ENCODE results near the gene ANGPTL5.

Gene ANGPTL5

DNA sequence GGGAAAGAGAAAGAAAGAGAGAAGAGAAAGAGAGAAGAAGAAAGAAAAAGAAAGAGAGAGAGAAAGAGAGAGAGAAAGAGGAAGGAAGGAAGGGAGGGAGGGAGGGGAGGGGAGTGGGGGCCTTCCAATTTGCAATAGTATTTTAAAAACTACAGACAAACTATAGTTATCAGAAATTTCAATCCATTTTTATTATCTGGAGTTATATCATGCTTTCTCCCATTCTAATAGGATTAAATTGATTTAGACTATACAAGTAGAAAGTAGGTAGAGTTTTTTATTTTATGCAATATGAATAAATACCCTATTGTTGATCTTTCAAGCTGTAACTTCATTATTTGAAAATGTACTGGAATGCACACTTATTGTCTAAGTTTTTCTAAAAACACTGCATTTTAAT is 71.7 kb downstream of the ANGPTL5 start:
- Histone ChIP-seq H3K36me3 (replicated peaks in 1 of 2; ENCODE audit: control insufficient read depth in 2 of 2, insufficient read depth in 2 of 2, low read length in 2 of 2) (no peaks in the 10 kb centered on the region), H2BK12ac (ENCODE audit: low read length) (no peak overlapping the region), H2AK5ac (ENCODE audit: low read depth, low read length) (no peak overlapping the region), H3K4me3 (ENCODE audit: low read length in 2 of 2) (no peak overlapping the region), H3K4me1 (ENCODE audit: control insufficient read depth in 2 of 2, insufficient read depth in 1 of 2, low read depth in 1 of 2, low read length in 2 of 2) (no peaks in the 10 kb centered on the region), H3K14ac (ENCODE audit: low read length) (no peak overlapping the region), H3K4ac (ENCODE audit: low read length) (no peak overlapping the region), H3K79me1 (ENCODE audit: low read depth, low read length) (no peaks in the 10 kb centered on the region), H4K91ac (ENCODE audit: low read depth, low read length, poor library complexity) (no peak overlapping the region), H3K27ac (replicated peaks; ENCODE audit: low read length) (no peak overlapping the region), H4K8ac (ENCODE audit: low read depth, low read length) (no peak overlapping the region), H2BK120ac (ENCODE audit: low read depth, low read length) (no peak overlapping the region), H3K27me3 (ENCODE audit: control insufficient read depth in 3 of 3, insufficient read depth in 3 of 3, low read depth in 1 of 3, low read length in 3 of 3) (no peaks in the 10 kb centered on the region), H3K4me2 (ENCODE audit: insufficient read depth, low read length, poor library complexity, severe bottlenecking) (no peak overlapping the region), H3K9ac (ENCODE audit: low read depth, low read length, poor library complexity) (no peak overlapping the region), H2BK15ac (ENCODE audit: low read length) (no peak overlapping the region), H3K23ac (ENCODE audit: low read depth, low read length, poor library complexity) (no peak overlapping the region), H2BK5ac (ENCODE audit: low read length) (no peak overlapping the region), H2AFZ (ENCODE audit: low read length) (no peak overlapping the region), H3K18ac (ENCODE audit: low read length) (no peak overlapping the region), H3K9me3 (replicated peaks in 1 of 2; ENCODE audit: control insufficient read depth in 2 of 2, insufficient read depth in 1 of 2, low read depth in 1 of 2, low read length in 2 of 2) (no peaks in the 10 kb centered on the region)
- DNase-seq (ENCODE audit: low spot score) = no peak

DNA sequence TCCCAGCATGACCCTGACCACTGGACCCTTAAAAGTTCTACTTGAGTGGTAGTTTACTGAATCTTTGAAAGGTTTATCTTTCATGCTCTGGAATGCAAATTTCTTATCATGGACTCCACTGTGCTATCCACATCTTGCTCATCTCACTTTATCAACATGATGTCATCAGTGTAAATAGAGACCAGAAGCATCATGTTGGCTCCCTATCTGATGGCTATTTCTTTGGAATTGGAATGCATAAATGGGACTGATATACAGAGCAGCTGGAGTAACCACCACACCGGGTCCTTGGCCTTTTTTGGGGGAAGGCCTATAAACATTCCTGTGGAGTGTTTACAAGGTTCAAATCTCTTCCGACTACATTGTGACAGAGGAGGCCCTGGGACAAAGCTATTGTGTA is 75.6 kb downstream of the ANGPTL5 start:
- Histone ChIP-seq H3K14ac (ENCODE audit: low read length) (no peak overlapping the region), H3K27ac (replicated peaks; ENCODE audit: low read length) (no peak overlapping the region), H2BK15ac (ENCODE audit: low read length) (no peak overlapping the region), H3K79me1 (ENCODE audit: low read depth, low read length) (no peaks in the 10 kb centered on the region), H3K4me1 (ENCODE audit: control insufficient read depth in 2 of 2, insufficient read depth in 1 of 2, low read depth in 1 of 2, low read length in 2 of 2) (no peaks in the 10 kb centered on the region), H3K4ac (ENCODE audit: low read length) (no peak overlapping the region), H2AK5ac (ENCODE audit: low read depth, low read length) (no peak overlapping the region), H2BK120ac (ENCODE audit: low read depth, low read length) (no peak overlapping the region), H4K91ac (ENCODE audit: low read depth, low read length, poor library complexity) (no peak overlapping the region), H2BK12ac (ENCODE audit: low read length) (no peak overlapping the region), H3K4me2 (ENCODE audit: insufficient read depth, low read length, poor library complexity, severe bottlenecking) (no peak overlapping the region), H2AFZ (ENCODE audit: low read length) (no peak overlapping the region), H3K18ac (ENCODE audit: low read length) (no peak overlapping the region), H3K27me3 (ENCODE audit: control insufficient read depth in 3 of 3, insufficient read depth in 3 of 3, low read depth in 1 of 3, low read length in 3 of 3) (no peaks in the 10 kb centered on the region), H3K9me3 (replicated peaks in 1 of 2; ENCODE audit: control insufficient read depth in 2 of 2, insufficient read depth in 1 of 2, low read depth in 1 of 2, low read length in 2 of 2) (no peaks in the 10 kb centered on the region), H3K23ac (ENCODE audit: low read depth, low read length, poor library complexity) (no peak overlapping the region), H2BK5ac (ENCODE audit: low read length) (no peak overlapping the region), H4K8ac (ENCODE audit: low read depth, low read length) (no peak overlapping the region), H3K36me3 (replicated peaks in 1 of 2; ENCODE audit: control insufficient read depth in 2 of 2, insufficient read depth in 2 of 2, low read length in 2 of 2) (no peaks in the 10 kb centered on the region), H3K9ac (ENCODE audit: low read depth, low read length, poor library complexity) (no peak overlapping the region), H3K4me3 (ENCODE audit: low read length in 2 of 2) (no peak overlapping the region)
- no peak for DNase-seq (ENCODE audit: low spot score)
- WGBS, 2 donors (ENCODE audit: extremely low coverage in 2 of 2, insufficient read length in 2 of 2, insufficient replicate concordance in 1 of 2) = no CpG with 5 or more reads among the region's 2 CpGs
